ENCODE data around the gene KRT77. TPM values are rescaled to one million over a fixed set of nuclear protein-coding genes. Genes with fewer than 3 reads are reported as not detected.

The KRT77 gene
- total RNA-seq, 1 donor from 2014 or later, result not detected

GRCh38 chr12:52722680-52723079, 19.4 kb upstream of the KRT77 start:
- TF ChIP-seq CTCF (IDR thresholded peaks at IDR 0.05; ENCODE audit: insufficient read depth, low read length, severe bottlenecking), result no peak
- H3K4me3 ChIP-seq (ENCODE audit: low read depth, low read length), result no peak overlapping the region
- DNase-seq (ENCODE audit: low read depth) (no peak), FAIRE-seq (no peak)
- no peaks in the 10 kb centered on the region for H3K36me3 ChIP-seq (ENCODE audit: control insufficient read depth, insufficient read depth, low read length)
- H3K27me3 ChIP-seq (ENCODE audit: control insufficient read depth, insufficient read depth, low read length), result peaks cover 2% of the 10 kb centered on the region

- no peak for DNase-seq (ENCODE audit: low read depth)
- Histone ChIP-seq H3K4me3 (ENCODE audit: low read depth, low read length) (no peak overlapping the region), H3K36me3 (ENCODE audit: control insufficient read depth, insufficient read depth, low read length) (no peaks in the 10 kb centered on the region), H3K27me3 (ENCODE audit: control insufficient read depth, insufficient read depth, low read length) (peaks cover 2% of the 10 kb centered on the region)
- peak; percentile 66 for FAIRE-seq
- TF ChIP-seq CTCF (IDR thresholded peaks at IDR 0.05; ENCODE audit: insufficient read depth, low read length, severe bottlenecking), result no peak
Observed at GRCh38 chr12:52721838-52722470, 18.6 kb upstream of the KRT77 start.

GRCh38 chr12:52720365-52720886, 17.1 kb upstream of the KRT77 start:
- Histone ChIP-seq H3K4me3 (ENCODE audit: low read depth, low read length) (no peak overlapping the region), H3K27me3 (ENCODE audit: control insufficient read depth, insufficient read depth, low read length) (peaks cover 9% of the 10 kb centered on the region), H3K36me3 (ENCODE audit: control insufficient read depth, insufficient read depth, low read length) (no peaks in the 10 kb centered on the region)
- FAIRE-seq (peak; percentile 23), DNase-seq (ENCODE audit: low read depth) (peak; percentile 61)
- TF ChIP-seq CTCF (IDR thresholded peaks at IDR 0.05; ENCODE audit: insufficient read depth, low read length, severe bottlenecking), result no peak

- Histone ChIP-seq H3K36me3 (ENCODE audit: control insufficient read depth, insufficient read depth, low read length) (no peaks in the 10 kb centered on the region), H3K4me3 (ENCODE audit: low read depth, low read length) (no peak overlapping the region), H3K27me3 (ENCODE audit: control insufficient read depth, insufficient read depth, low read length) (peaks cover 27% of the 10 kb centered on the region)
- DNase-seq (ENCODE audit: low read depth) (no peak), FAIRE-seq (no peak)
- no peak for TF ChIP-seq CTCF (IDR thresholded peaks at IDR 0.05; ENCODE audit: insufficient read depth, low read length, severe bottlenecking)
Observed at GRCh38 chr12:52716061-52716460, 12.7 kb upstream of the KRT77 start.

GRCh38 chr12:52715416-52715815, 12.1 kb upstream of the KRT77 start:
- H3K27me3 ChIP-seq (ENCODE audit: control insufficient read depth, insufficient read depth, low read length), result peaks cover 27% of the 10 kb centered on the region
- no peak for FAIRE-seq
- peak; percentile 39 for TF ChIP-seq CTCF (IDR thresholded peaks at IDR 0.05; ENCODE audit: insufficient read depth, low read length, severe bottlenecking)
- DNase-seq (ENCODE audit: low read depth), result peak; percentile 10
- H3K4me3 ChIP-seq (ENCODE audit: low read depth, low read length), result no peak overlapping the region
- no peaks in the 10 kb centered on the region for H3K36me3 ChIP-seq (ENCODE audit: control insufficient read depth, insufficient read depth, low read length)

GRCh38 chr12:52714887-52715281, 11.6 kb upstream of the KRT77 start:
- Histone ChIP-seq H3K36me3 (ENCODE audit: control insufficient read depth, insufficient read depth, low read length) (no peaks in the 10 kb centered on the region), H3K27me3 (ENCODE audit: control insufficient read depth, insufficient read depth, low read length) (peaks cover 27% of the 10 kb centered on the region), H3K4me3 (ENCODE audit: low read depth, low read length) (no peak overlapping the region)
- FAIRE-seq (no peak), DNase-seq (ENCODE audit: low read depth) (no peak)
- no peak for TF ChIP-seq CTCF (IDR thresholded peaks at IDR 0.05; ENCODE audit: insufficient read depth, low read length, severe bottlenecking)

All from bronchial epithelial cell (primary cell).